Memory B cell (primary cell): ENCODE results near the gene CPA2.

Source experiments
- ATAC-seq: fragments of 150-1000 bp; cut with Tn5 transposase; 2 replicates; pipeline ENCODE4 v1.10.0; 2021; ENCODE audit warnings: low read depth, mild to moderate bottlenecking, moderate library complexity
- DNase-seq, 2 donors: peaks; one replicate each; pipeline ENCODE4 v3.0.0; 2022; ENCODE audit warnings: low spot score in 2 of 2
- H3K27ac Mint-ChIP-seq: one replicate; pipeline ENCODE4 v1.8.0; 2022; ENCODE audit warnings: mild to moderate bottlenecking, moderate library complexity, mixed read lengths
- H3K27me3 Mint-ChIP-seq: one replicate; pipeline ENCODE4 v1.8.0; 2022; ENCODE audit warnings: mixed read lengths
- H3K36me3 Mint-ChIP-seq: one replicate; pipeline ENCODE4 v1.8.0; 2022; ENCODE audit warnings: mild to moderate bottlenecking, mixed read lengths
- H3K4me1 Mint-ChIP-seq: one replicate; pipeline ENCODE4 v1.8.0; 2022; ENCODE audit warnings: mixed read lengths
- H3K4me3 Mint-ChIP-seq: one replicate; pipeline ENCODE4 v1.8.0; 2022; ENCODE audit warnings: mild to moderate bottlenecking, moderate library complexity, mixed read lengths
- H3K9me3 Mint-ChIP-seq: one replicate; pipeline ENCODE4 v1.8.0; 2022; ENCODE audit warnings: mixed read lengths

The CPA2 gene

DNA sequence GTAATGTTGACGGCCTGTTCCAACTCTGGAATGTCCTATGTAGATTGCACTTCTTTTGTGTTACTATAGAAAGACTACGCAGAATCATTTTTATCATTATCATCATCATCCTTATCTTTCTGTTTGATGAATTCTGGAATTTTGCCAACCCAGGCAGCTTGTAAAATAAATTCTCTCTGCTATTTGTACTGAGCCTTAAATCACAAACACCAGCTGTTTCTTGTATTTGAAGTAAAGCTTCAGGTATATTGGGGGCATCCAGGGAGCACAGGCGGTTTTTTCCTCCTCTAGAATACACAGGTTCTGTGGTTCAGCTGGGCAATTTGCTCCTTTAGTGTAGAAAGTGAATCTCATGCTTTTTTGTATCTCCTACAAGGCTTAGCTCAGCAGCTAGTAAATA lies 63.0 kb downstream of the CPA2 start:
- no peak for ATAC-seq
- Mint-ChIP-seq H3K4me3 (no peak overlapping the region), H3K4me1 (no peaks in the 10 kb centered on the region), H3K27ac (no peak overlapping the region), H3K9me3 (no peaks in the 10 kb centered on the region), H3K36me3 (no peaks in the 10 kb centered on the region), H3K27me3 (peaks cover 5% of the 10 kb centered on the region)
- no peak for DNase-seq

GRCh38 chr7:130332259-130333053 lies 65.8 kb downstream of the CPA2 start:
- no peak overlapping the region for H3K4me3 Mint-ChIP-seq
- H3K27ac Mint-ChIP-seq: no peak overlapping the region
- H3K4me1 Mint-ChIP-seq: no peaks in the 10 kb centered on the region
- H3K9me3 Mint-ChIP-seq: no peaks in the 10 kb centered on the region
- no peaks in the 10 kb centered on the region for H3K36me3 Mint-ChIP-seq
- peaks cover 5% of the 10 kb centered on the region for H3K27me3 Mint-ChIP-seq
- DNase-seq (no peak), ATAC-seq (no peak)

DNA sequence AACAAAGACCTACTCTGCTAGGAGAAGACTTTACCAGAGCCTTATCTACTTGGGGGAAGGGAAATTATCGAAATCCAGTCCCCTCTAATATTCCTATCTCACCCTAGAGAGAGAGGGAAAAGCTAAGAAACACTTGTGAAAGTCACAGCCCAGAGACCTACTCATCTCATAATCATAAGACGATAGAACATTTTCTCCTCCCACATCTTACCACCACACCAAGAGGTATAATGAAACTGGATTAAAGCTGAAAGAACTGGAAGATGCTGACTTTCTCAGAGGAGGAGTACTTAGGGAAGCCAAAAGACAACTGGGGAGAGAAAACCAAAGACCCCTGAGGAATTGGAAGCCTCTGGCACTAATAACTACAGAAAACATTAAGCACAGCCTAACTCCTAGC lies 67.2 kb downstream of the CPA2 start:
- H3K4me3 Mint-ChIP-seq: no peak overlapping the region

GRCh38 chr7:130334274-130334673 lies 67.6 kb downstream of the CPA2 start:
- H3K9me3 Mint-ChIP-seq: no peaks in the 10 kb centered on the region
- no peak overlapping the region for H3K27ac Mint-ChIP-seq
- ATAC-seq (no peak), DNase-seq (no peak)
- H3K4me1 Mint-ChIP-seq: no peaks in the 10 kb centered on the region
- H3K36me3 Mint-ChIP-seq: no peaks in the 10 kb centered on the region
- H3K4me3 Mint-ChIP-seq: no peak overlapping the region
- H3K27me3 Mint-ChIP-seq: peaks cover 5% of the 10 kb centered on the region

More for the DNA sequence above, 67.2 kb downstream of the CPA2 start:
- peaks cover 5% of the 10 kb centered on the region for H3K27me3 Mint-ChIP-seq
- no peak for DNase-seq
- no peak for ATAC-seq
- no peaks in the 10 kb centered on the region for H3K36me3 Mint-ChIP-seq
- no peak overlapping the region for H3K27ac Mint-ChIP-seq
- H3K4me1 Mint-ChIP-seq: no peaks in the 10 kb centered on the region
- no peaks in the 10 kb centered on the region for H3K9me3 Mint-ChIP-seq

GRCh38 chr7:130337410-130337971 lies 70.8 kb downstream of the CPA2 start:
- DNase-seq (no peak), ATAC-seq (no peak)
- H3K27me3 Mint-ChIP-seq: peaks cover 4% of the 10 kb centered on the region
- H3K4me1 Mint-ChIP-seq: no peaks in the 10 kb centered on the region
- no peak overlapping the region for H3K4me3 Mint-ChIP-seq
- peaks cover 1% of the 10 kb centered on the region for H3K9me3 Mint-ChIP-seq
- no peaks in the 10 kb centered on the region for H3K36me3 Mint-ChIP-seq
- no peak overlapping the region for H3K27ac Mint-ChIP-seq

DNA sequence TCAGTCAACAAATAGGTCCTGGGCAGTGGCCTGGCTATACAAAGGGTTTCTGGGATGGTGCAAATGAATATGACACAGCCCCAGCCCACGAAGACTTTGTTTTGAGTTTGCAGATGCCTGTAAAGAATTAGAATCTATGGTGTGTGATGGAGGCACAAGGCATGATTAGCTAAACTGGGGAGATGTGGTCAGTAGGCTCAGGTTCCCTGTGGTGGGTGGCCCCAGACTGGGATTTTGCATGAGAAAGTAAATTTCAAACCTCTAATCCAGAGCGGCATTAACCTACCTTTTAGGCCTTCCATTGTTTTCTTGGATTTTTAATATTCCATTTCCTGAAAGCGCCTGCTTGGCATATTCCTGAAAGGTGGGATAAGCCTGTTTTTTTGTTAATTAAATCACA lies 71.6 kb downstream of the CPA2 start:
- Mint-ChIP-seq H3K36me3 (no peaks in the 10 kb centered on the region), H3K27me3 (peaks cover 6% of the 10 kb centered on the region), H3K4me1 (no peaks in the 10 kb centered on the region), H3K9me3 (peaks cover 1% of the 10 kb centered on the region), H3K4me3 (no peak overlapping the region), H3K27ac (no peak overlapping the region)
- no peak for DNase-seq
- ATAC-seq: no peak
